ENCODE results near the gene DNAJC8. TPM values are rescaled to one million over a fixed set of nuclear protein-coding genes. Genes with fewer than 3 reads are reported as not detected.
A peak's percentile ranks its signal among the peaks of the same experiment; 100 is the strongest.

DNAJC8 gene
- total RNA-seq, 4 donors from 2014 or later = 60.9 to 83.0 (median 73.0) TPM

GRCh38 chr1:28235755-28236655 is 3.2 kb upstream of the DNAJC8 start, which contains the start of gene ATP5IF1:
Gene ATP5IF1, plus strand, starts transcription at chr1:28236124. Its CDS starts 60 bp downstream, at chr1:28236184.
- no peaks in the 10 kb centered on the region for H3K27me3 ChIP-seq
- DNase-seq (ENCODE audit: extremely low spot score) = peak; percentile 99
- H3K27ac ChIP-seq (replicated peaks in 1 of 4) = peak within 1 kb of the TSS; percentile 87 to 95 (median 88)
- peaks cover 25 to 44% (median 42%) of the 10 kb centered on the region in 4 donors for H3K4me1 ChIP-seq
- TF ChIP-seq POLR2A (IDR thresholded peaks at IDR 0.05; ENCODE audit: low read depth) (peak; percentile 74), POLR2AphosphoS5 (IDR thresholded peaks at IDR 0.05) (peak; percentile 99), EP300 (IDR thresholded peaks at IDR 0.05) (no peak), CTCF (IDR thresholded peaks at IDR 0.05) (no peak)
- H3K36me3 ChIP-seq = peaks cover 0 to 10% (median 0%) of the 10 kb centered on the region in 4 donors
- no peaks in the 10 kb centered on the region for H3K9me3 ChIP-seq
- 1% methylated on average over 32 of the region's 60 CpGs for WGBS
- peak within 1 kb of the TSS; percentile 77 to 97 (median 92) for H3K4me3 ChIP-seq
- intact Hi-C loops (cut with DNase I) = no loop called here

GRCh38 chr1:28233264-28233606 is 406 bp upstream of the DNAJC8 start:
- TF ChIP-seq EP300 (IDR thresholded peaks at IDR 0.05) (no peak), CTCF (IDR thresholded peaks at IDR 0.05) (no peak), POLR2AphosphoS5 (IDR thresholded peaks at IDR 0.05) (no peak)

GRCh38 chr1:28229996-28230395 is 2.8 kb downstream of the DNAJC8 start:
- intact Hi-C loops (cut with DNase I) = no loop called here
- DNase-seq (ENCODE audit: extremely low spot score) = no peak
- Histone ChIP-seq H3K27ac (replicated peaks in 1 of 4) (no peak overlapping the region), H3K27me3 (no peaks in the 10 kb centered on the region), H3K4me1 (peaks cover 16 to 33% (median 31%) of the 10 kb centered on the region in 4 donors), H3K36me3 (peaks cover 38 to 55% (median 41%) of the 10 kb centered on the region in 4 donors), H3K9me3 (no peaks in the 10 kb centered on the region), H3K4me3 (no peak overlapping the region)
- TF ChIP-seq POLR2AphosphoS5 (IDR thresholded peaks at IDR 0.05) (no peak), EP300 (IDR thresholded peaks at IDR 0.05) (no peak)
- WGBS = 71% methylated on average over 2 of the region's 2 CpGs

More at GRCh38 chr1:28233264-28233606, 406 bp upstream of the DNAJC8 start:
- peak overlapping the region; percentile 24 to 87 (median 84) for H3K27ac ChIP-seq (replicated peaks in 1 of 4)
- DNase-seq (ENCODE audit: extremely low spot score) = no peak
- peaks cover 31 to 55% (median 53%) of the 10 kb centered on the region in 4 donors for H3K4me1 ChIP-seq
- peak overlapping the region; percentile 63 to 96 (median 86) for H3K4me3 ChIP-seq
- intact Hi-C loops (cut with DNase I) = no loop called here
- WGBS = 65% methylated on average over 13 of the region's 14 CpGs
- H3K36me3 ChIP-seq = peaks cover 10 to 22% (median 15%) of the 10 kb centered on the region in 4 donors
- no peaks in the 10 kb centered on the region for H3K27me3 ChIP-seq
- H3K9me3 ChIP-seq = no peaks in the 10 kb centered on the region

GRCh38 chr1:28229089-28229488 is 3.7 kb downstream of the DNAJC8 start:
- DNase-seq (ENCODE audit: extremely low spot score) = no peak
- H3K4me1 ChIP-seq = peaks cover 16 to 30% (median 30%) of the 10 kb centered on the region in 4 donors
- no peaks in the 10 kb centered on the region for H3K27me3 ChIP-seq
- H3K27ac ChIP-seq (replicated peaks in 1 of 4) = no peak overlapping the region
- H3K4me3 ChIP-seq = no peak overlapping the region
- no peaks in the 10 kb centered on the region for H3K9me3 ChIP-seq
- no peak for TF ChIP-seq CTCF (IDR thresholded peaks at IDR 0.05)
- TF ChIP-seq POLR2A (IDR thresholded peaks at IDR 0.05; ENCODE audit: low read depth) = no peak
- TF ChIP-seq POLR2AphosphoS5 (IDR thresholded peaks at IDR 0.05) = no peak
- intact Hi-C loops (cut with DNase I) = no loop called here
- peaks cover 42 to 64% (median 51%) of the 10 kb centered on the region in 4 donors for H3K36me3 ChIP-seq

GRCh38 chr1:28213315-28213714 is 19.5 kb downstream of the DNAJC8 start:
- no peak for TF ChIP-seq EP300 (IDR thresholded peaks at IDR 0.05)
- no peak for TF ChIP-seq POLR2A (IDR thresholded peaks at IDR 0.05; ENCODE audit: low read depth)
- no peak for TF ChIP-seq CTCF (IDR thresholded peaks at IDR 0.05)
- no peak for TF ChIP-seq POLR2AphosphoS5 (IDR thresholded peaks at IDR 0.05)
- 70% methylated on average over 2 of the region's 2 CpGs for WGBS
- H3K36me3 ChIP-seq = peaks cover 30 to 82% (median 41%) of the 10 kb centered on the region in 4 donors
- no peaks in the 10 kb centered on the region for H3K27me3 ChIP-seq
- no peak overlapping the region for H3K4me3 ChIP-seq
- no peak for DNase-seq (ENCODE audit: extremely low spot score)
- H3K9me3 ChIP-seq = no peaks in the 10 kb centered on the region
- no peak overlapping the region for H3K27ac ChIP-seq (replicated peaks in 1 of 4)
- intact Hi-C loops (cut with DNase I) = no loop called here
- no peaks in the 10 kb centered on the region for H3K4me1 ChIP-seq

All from esophagus muscularis mucosa (tissue), 4 donors.